Naive thymus-derived CD4-positive, alpha-beta T cell (primary cell): ENCODE results near the gene PNMA8C. TPM values are rescaled to one million over a fixed set of nuclear protein-coding genes. Genes with fewer than 3 reads are reported as not detected.

Experiments
- ATAC-seq: fragments of 150-1000 bp; cut with Tn5 transposase; 2 replicates; pipeline ENCODE4 v1.10.0; 2021; ENCODE audit warnings: mild to moderate bottlenecking, moderate library complexity
- CTCF ChIA-PET: fragments of 350-600 bp; sonication (Branson Sonifier 250); formaldehyde crosslinking; loops from one replicate; lab custom pipeline; 2021; ENCODE audit warnings: antibody characterized with exemption; lab: Charles Lee
- POLR2A ChIA-PET: fragments of 350-600 bp; sonication (Branson Sonifier 250); formaldehyde crosslinking; loops from one replicate; lab custom pipeline; 2021; ENCODE audit warnings: antibody characterized with exemption, inconsistent platforms; lab: Charles Lee
- DNase-seq, 9 donors: peaks; one replicate each; pipeline versions ENCODE4 v3.0.0 to v3.0.0-alpha.2; 2020 to 2022; ENCODE audit warnings: mixed read lengths in 1 of 9
- H3K27ac ChIP-seq: one replicate; pipeline ENCODE4 v1.7.0; 2013; ENCODE audit warnings: mild to moderate bottlenecking, low read depth, low read length, moderate library complexity
- H3K27me3 ChIP-seq, 2 donors: one replicate each; pipeline ENCODE4 v1.7.0; 2013; ENCODE audit warnings: low read length in 2 of 2, mild to moderate bottlenecking in 2 of 2, moderate library complexity in 2 of 2; ENCODE audit not compliant: control insufficient read depth in 2 of 2, insufficient read depth in 2 of 2
- H3K36me3 ChIP-seq, 3 experiments: 1 replicate in 2 of 3; 2 replicates in 1 of 3; pipeline ENCODE4 v1.7.0; 2013; ENCODE audit warnings: low read length in 3 of 3, mild to moderate bottlenecking in 3 of 3, moderate library complexity in 1 of 3; ENCODE audit not compliant: insufficient read depth in 3 of 3, control insufficient read depth in 2 of 3
- H3K4me1 ChIP-seq, 2 donors: one replicate each; pipeline ENCODE4 v1.7.0; 2013; ENCODE audit warnings: low read length in 2 of 2, mild to moderate bottlenecking in 2 of 2, moderate library complexity in 1 of 2; ENCODE audit not compliant: control insufficient read depth in 2 of 2, insufficient read depth in 2 of 2
- H3K4me3 ChIP-seq: 2 replicates; pipeline ENCODE4 v1.7.0; 2013; ENCODE audit warnings: mild to moderate bottlenecking, low read length
- H3K9me3 ChIP-seq, 3 experiments: 1 replicate in 2 of 3; 2 replicates in 1 of 3; pipeline ENCODE4 v1.7.0; 2013; ENCODE audit warnings: low read length in 3 of 3; ENCODE audit not compliant: control insufficient read depth in 2 of 3
- H3K27ac Mint-ChIP-seq, 9 donors: one replicate each; pipeline ENCODE4 v1.8.0; 2020 to 2022; ENCODE audit warnings: mixed read lengths in 9 of 9, mild to moderate bottlenecking in 8 of 9, moderate library complexity in 5 of 9, inconsistent platforms in 2 of 9
- H3K27me3 Mint-ChIP-seq, 5 donors: one replicate each; pipeline ENCODE4 v1.8.0; 2021 to 2022; ENCODE audit warnings: mixed read lengths in 5 of 5, mild to moderate bottlenecking in 1 of 5
- H3K36me3 Mint-ChIP-seq, 5 donors: one replicate each; pipeline ENCODE4 v1.8.0; 2020 to 2022; ENCODE audit warnings: mixed read lengths in 5 of 5, mild to moderate bottlenecking in 3 of 5, inconsistent platforms in 1 of 5
- H3K4me1 Mint-ChIP-seq, 7 donors: one replicate each; pipeline ENCODE4 v1.8.0; 2020 to 2022; ENCODE audit warnings: mixed read lengths in 7 of 7, mild to moderate bottlenecking in 3 of 7, inconsistent platforms in 1 of 7
- H3K4me3 Mint-ChIP-seq, 10 donors: one replicate each; pipeline ENCODE4 v1.8.0; 2020 to 2022; ENCODE audit warnings: mild to moderate bottlenecking in 10 of 10, mixed read lengths in 10 of 10, moderate library complexity in 6 of 10, inconsistent platforms in 2 of 10
- H3K9me3 Mint-ChIP-seq, 11 donors: one replicate each; pipeline ENCODE4 v1.8.0; 2020 to 2022; ENCODE audit warnings: mixed read lengths in 11 of 11, mild to moderate bottlenecking in 4 of 11, inconsistent platforms in 1 of 11, moderate library complexity in 1 of 11
- intact Hi-C, 2 donors: fragments of 100-400 bp; cut with micrococcal nuclease; formaldehyde crosslinking; loops; one replicate each; pipeline ENCODE4 v1.15.1; 2023
- polyA plus RNA-seq, 2 donors: library from polyadenylated mRNA; unstranded; fragments of 300-500 nt; fragmentation: Illumina TruSeq; gene quantifications; one replicate each; pipeline ENCODE4 v1.2.3, GENCODE V29; 2021
- total RNA-seq, 6 experiments: library from RNA in 5 of 6; stranded (reverse) in 5 of 6; gene quantifications; 1 replicate in 5 of 6; 2 replicates in 1 of 6; pipeline ENCODE4 v1.2.3 and lab custom pipeline; 2021 to 2026

The PNMA8C gene
- total RNA-seq (not detected), polyA plus RNA-seq (not detected), total RNA-seq (lab: John Stamatoyannopoulos, UW) (not detected)

- peaks cover 24 to 33% (median 26%) of the 10 kb centered on the region in 7 donors for H3K4me1 Mint-ChIP-seq
- Histone ChIP-seq H3K4me1 (peaks cover 0 to 4% of the 10 kb centered on the region in 2 donors), H3K36me3 (no peaks in the 10 kb centered on the region), H3K4me3 (peak within 1 kb of the TSS; percentile 42), H3K27me3 (peaks cover 4 to 10% of the 10 kb centered on the region in 2 donors), H3K9me3 (no peaks in the 10 kb centered on the region), H3K27ac (no peak within 1 kb of the TSS)
- peaks cover 59 to 78% (median 69%) of the 10 kb centered on the region in 5 donors for H3K27me3 Mint-ChIP-seq
- H3K9me3 Mint-ChIP-seq = peaks cover 0 to 3% (median 0%) of the 10 kb centered on the region in 11 donors
- peak within 1 kb of the TSS in 5 of 9 donors; percentile 26 to 78 (median 51) for H3K27ac Mint-ChIP-seq
- ChIA-PET CTCF (no interaction called here), POLR2A (no interaction called here)
- peak within 1 kb of the TSS; percentile 61 to 82 (median 74) for H3K4me3 Mint-ChIP-seq
- DNase-seq (peak in 3 of 9 donors; percentile 11 to 56 (median 18)), ATAC-seq (peak; percentile 79)
- H3K36me3 Mint-ChIP-seq = no peaks in the 10 kb centered on the region
- intact Hi-C loops = no loop called here
Measured at GRCh38 chr19:46428239-46429135, at the start of gene PNMA8C. Gene PNMA8C (minus strand): TSS chr19:46428936. CDS start chr19:46428359, 577 bp downstream.

GRCh38 chr19:46475986-46476385 lies 47.2 kb upstream of the PNMA8C start:
- ChIA-PET CTCF (no interaction called here), POLR2A (no interaction called here)
- peaks cover 37 to 60% (median 39%) of the 10 kb centered on the region in 5 donors for H3K27me3 Mint-ChIP-seq
- peaks cover 0 to 7% (median 3%) of the 10 kb centered on the region in 7 donors for H3K4me1 Mint-ChIP-seq
- no peak overlapping the region for H3K27ac Mint-ChIP-seq
- H3K36me3 Mint-ChIP-seq = peaks cover 0 to 3% (median 0%) of the 10 kb centered on the region in 5 donors
- intact Hi-C loops = no loop called here
- Histone ChIP-seq H3K27ac (no peak overlapping the region), H3K36me3 (no peaks in the 10 kb centered on the region), H3K27me3 (peaks cover 0 to 8% of the 10 kb centered on the region in 2 donors), H3K9me3 (no peaks in the 10 kb centered on the region), H3K4me3 (no peak overlapping the region), H3K4me1 (no peaks in the 10 kb centered on the region)
- DNase-seq (no peak), ATAC-seq (no peak)
- H3K4me3 Mint-ChIP-seq = no peak overlapping the region
- no peaks in the 10 kb centered on the region for H3K9me3 Mint-ChIP-seq

GRCh38 chr19:46474211-46474610 lies 45.5 kb upstream of the PNMA8C start:
- H3K27ac Mint-ChIP-seq = no peak overlapping the region
- H3K27me3 Mint-ChIP-seq = peaks cover 40 to 69% (median 51%) of the 10 kb centered on the region in 5 donors

GRCh38 chr19:46472592-46472991 lies 43.9 kb upstream of the PNMA8C start:
- Histone ChIP-seq H3K9me3 (no peaks in the 10 kb centered on the region), H3K4me1 (no peaks in the 10 kb centered on the region), H3K27me3 (peaks cover 5 to 8% of the 10 kb centered on the region in 2 donors), H3K27ac (no peak overlapping the region), H3K4me3 (no peak overlapping the region), H3K36me3 (no peaks in the 10 kb centered on the region)
- Mint-ChIP-seq H3K9me3 (no peaks in the 10 kb centered on the region), H3K27ac (no peak overlapping the region), H3K4me1 (peaks cover 0 to 6% (median 0%) of the 10 kb centered on the region in 7 donors), H3K27me3 (peaks cover 36 to 62% (median 50%) of the 10 kb centered on the region in 5 donors), H3K4me3 (no peak overlapping the region), H3K36me3 (peaks cover 0 to 3% (median 0%) of the 10 kb centered on the region in 5 donors)
- intact Hi-C loops = no loop called here
- ATAC-seq (no peak), DNase-seq (no peak)
- POLR2A ChIA-PET = interaction anchor here (0.6 kb wide), 1 partner anchor 16 kb away, joined by 3 read pairs; no protein-coding TSS in a partner anchor
- CTCF ChIA-PET = no interaction called here

More at GRCh38 chr19:46474211-46474610, 45.5 kb upstream of the PNMA8C start:
- Histone ChIP-seq H3K27ac (no peak overlapping the region), H3K9me3 (no peaks in the 10 kb centered on the region), H3K4me3 (no peak overlapping the region), H3K4me1 (no peaks in the 10 kb centered on the region), H3K27me3 (peaks cover 5 to 8% of the 10 kb centered on the region in 2 donors), H3K36me3 (no peaks in the 10 kb centered on the region)
- intact Hi-C loops = no loop called here
- ChIA-PET POLR2A (no interaction called here), CTCF (interaction anchor here (0.6 to 1.1 kb wide), 2 partner anchors 67 to 78 kb away, joined by 3 read pairs; no protein-coding TSS in a partner anchor)
- peaks cover 0 to 3% (median 0%) of the 10 kb centered on the region in 5 donors for H3K36me3 Mint-ChIP-seq
- DNase-seq (no peak), ATAC-seq (no peak)
- H3K9me3 Mint-ChIP-seq = no peaks in the 10 kb centered on the region
- peaks cover 0 to 7% (median 3%) of the 10 kb centered on the region in 7 donors for H3K4me1 Mint-ChIP-seq
- no peak overlapping the region for H3K4me3 Mint-ChIP-seq

GRCh38 chr19:46471811-46472543 lies 43.2 kb upstream of the PNMA8C start:
- no peak for DNase-seq
- no peaks in the 10 kb centered on the region for H3K4me1 ChIP-seq
- POLR2A ChIA-PET = no interaction called here
- Mint-ChIP-seq H3K4me3 (peak overlapping the region in 4 of 10 donors; percentile 12 to 57 (median 36)), H3K9me3 (no peaks in the 10 kb centered on the region), H3K36me3 (peaks cover 0 to 3% (median 0%) of the 10 kb centered on the region in 5 donors), H3K27me3 (peaks cover 36 to 62% (median 50%) of the 10 kb centered on the region in 5 donors), H3K27ac (no peak overlapping the region), H3K4me1 (peaks cover 0 to 6% (median 0%) of the 10 kb centered on the region in 7 donors)
- H3K27ac ChIP-seq = no peak overlapping the region
- no peaks in the 10 kb centered on the region for H3K9me3 ChIP-seq
- H3K27me3 ChIP-seq = peaks cover 5 to 8% of the 10 kb centered on the region in 2 donors
- ATAC-seq = no peak
- CTCF ChIA-PET = no interaction called here
- no peak overlapping the region for H3K4me3 ChIP-seq
- intact Hi-C loops = no loop called here
- H3K36me3 ChIP-seq = no peaks in the 10 kb centered on the region

- H3K27ac ChIP-seq = no peak within 1 kb of the TSS
- H3K4me3 ChIP-seq = no peak within 1 kb of the TSS
- H3K27me3 Mint-ChIP-seq = peaks cover 36 to 62% (median 56%) of the 10 kb centered on the region in 5 donors
- H3K9me3 Mint-ChIP-seq = no peaks in the 10 kb centered on the region
- H3K27me3 ChIP-seq = peaks cover 5 to 8% of the 10 kb centered on the region in 2 donors
- POLR2A ChIA-PET = no interaction called here
- intact Hi-C loops = no loop called here
- H3K9me3 ChIP-seq = no peaks in the 10 kb centered on the region
- H3K27ac Mint-ChIP-seq = no peak within 1 kb of the TSS
- peaks cover 0 to 6% (median 0%) of the 10 kb centered on the region in 7 donors for H3K4me1 Mint-ChIP-seq
- DNase-seq (no peak), ATAC-seq (no peak)
- no peaks in the 10 kb centered on the region for H3K36me3 ChIP-seq
- H3K4me1 ChIP-seq = no peaks in the 10 kb centered on the region
- CTCF ChIA-PET = no interaction called here
- peak within 1 kb of the TSS in 4 of 10 donors; percentile 12 to 57 (median 36) for H3K4me3 Mint-ChIP-seq
- peaks cover 0 to 3% (median 0%) of the 10 kb centered on the region in 5 donors for H3K36me3 Mint-ChIP-seq
Measured at GRCh38 chr19:46471116-46471733, 42.5 kb upstream of the PNMA8C start, which contains the start of gene PNMA8A. Gene PNMA8A (minus strand): TSS chr19:46471563. CDS start chr19:46471035, 528 bp downstream.
